ENCODE results near the gene FOXO3.

GRCh38 chr6:108598305-108598863 lies 37.7 kb downstream of the FOXO3 start:
- TF ChIP-seq CTCF (IDR thresholded peaks at IDR 0.05; ENCODE audit: control extremely low read depth in 1 of 3, insufficient read depth in 1 of 3, low read depth in 1 of 3, low read length in 3 of 3) (no peak), GTF2F1 (IDR thresholded peaks at IDR 0.05; ENCODE audit: borderline replicate concordance, low read depth, low read length) (no peak), CREB1 (IDR thresholded peaks at IDR 0.05) (no peak), SP4 (IDR thresholded peaks at IDR 0.05; ENCODE audit: low read length) (no peak), USF2 (IDR thresholded peaks at IDR 0.05; ENCODE audit: low read length) (no peak), POLR2A (IDR thresholded peaks at IDR 0.05; ENCODE audit: control extremely low read depth in 1 of 2, low read depth in 2 of 2, low read length in 2 of 2) (no peak), TAF1 (IDR thresholded peaks at IDR 0.05; ENCODE audit: low read depth, low read length) (no peak), ZNF274 (IDR thresholded peaks at IDR 0.05; ENCODE audit: borderline replicate concordance, extremely low read depth, low read length) (no peak)
- TF ChIP-seq, protein P1, sequence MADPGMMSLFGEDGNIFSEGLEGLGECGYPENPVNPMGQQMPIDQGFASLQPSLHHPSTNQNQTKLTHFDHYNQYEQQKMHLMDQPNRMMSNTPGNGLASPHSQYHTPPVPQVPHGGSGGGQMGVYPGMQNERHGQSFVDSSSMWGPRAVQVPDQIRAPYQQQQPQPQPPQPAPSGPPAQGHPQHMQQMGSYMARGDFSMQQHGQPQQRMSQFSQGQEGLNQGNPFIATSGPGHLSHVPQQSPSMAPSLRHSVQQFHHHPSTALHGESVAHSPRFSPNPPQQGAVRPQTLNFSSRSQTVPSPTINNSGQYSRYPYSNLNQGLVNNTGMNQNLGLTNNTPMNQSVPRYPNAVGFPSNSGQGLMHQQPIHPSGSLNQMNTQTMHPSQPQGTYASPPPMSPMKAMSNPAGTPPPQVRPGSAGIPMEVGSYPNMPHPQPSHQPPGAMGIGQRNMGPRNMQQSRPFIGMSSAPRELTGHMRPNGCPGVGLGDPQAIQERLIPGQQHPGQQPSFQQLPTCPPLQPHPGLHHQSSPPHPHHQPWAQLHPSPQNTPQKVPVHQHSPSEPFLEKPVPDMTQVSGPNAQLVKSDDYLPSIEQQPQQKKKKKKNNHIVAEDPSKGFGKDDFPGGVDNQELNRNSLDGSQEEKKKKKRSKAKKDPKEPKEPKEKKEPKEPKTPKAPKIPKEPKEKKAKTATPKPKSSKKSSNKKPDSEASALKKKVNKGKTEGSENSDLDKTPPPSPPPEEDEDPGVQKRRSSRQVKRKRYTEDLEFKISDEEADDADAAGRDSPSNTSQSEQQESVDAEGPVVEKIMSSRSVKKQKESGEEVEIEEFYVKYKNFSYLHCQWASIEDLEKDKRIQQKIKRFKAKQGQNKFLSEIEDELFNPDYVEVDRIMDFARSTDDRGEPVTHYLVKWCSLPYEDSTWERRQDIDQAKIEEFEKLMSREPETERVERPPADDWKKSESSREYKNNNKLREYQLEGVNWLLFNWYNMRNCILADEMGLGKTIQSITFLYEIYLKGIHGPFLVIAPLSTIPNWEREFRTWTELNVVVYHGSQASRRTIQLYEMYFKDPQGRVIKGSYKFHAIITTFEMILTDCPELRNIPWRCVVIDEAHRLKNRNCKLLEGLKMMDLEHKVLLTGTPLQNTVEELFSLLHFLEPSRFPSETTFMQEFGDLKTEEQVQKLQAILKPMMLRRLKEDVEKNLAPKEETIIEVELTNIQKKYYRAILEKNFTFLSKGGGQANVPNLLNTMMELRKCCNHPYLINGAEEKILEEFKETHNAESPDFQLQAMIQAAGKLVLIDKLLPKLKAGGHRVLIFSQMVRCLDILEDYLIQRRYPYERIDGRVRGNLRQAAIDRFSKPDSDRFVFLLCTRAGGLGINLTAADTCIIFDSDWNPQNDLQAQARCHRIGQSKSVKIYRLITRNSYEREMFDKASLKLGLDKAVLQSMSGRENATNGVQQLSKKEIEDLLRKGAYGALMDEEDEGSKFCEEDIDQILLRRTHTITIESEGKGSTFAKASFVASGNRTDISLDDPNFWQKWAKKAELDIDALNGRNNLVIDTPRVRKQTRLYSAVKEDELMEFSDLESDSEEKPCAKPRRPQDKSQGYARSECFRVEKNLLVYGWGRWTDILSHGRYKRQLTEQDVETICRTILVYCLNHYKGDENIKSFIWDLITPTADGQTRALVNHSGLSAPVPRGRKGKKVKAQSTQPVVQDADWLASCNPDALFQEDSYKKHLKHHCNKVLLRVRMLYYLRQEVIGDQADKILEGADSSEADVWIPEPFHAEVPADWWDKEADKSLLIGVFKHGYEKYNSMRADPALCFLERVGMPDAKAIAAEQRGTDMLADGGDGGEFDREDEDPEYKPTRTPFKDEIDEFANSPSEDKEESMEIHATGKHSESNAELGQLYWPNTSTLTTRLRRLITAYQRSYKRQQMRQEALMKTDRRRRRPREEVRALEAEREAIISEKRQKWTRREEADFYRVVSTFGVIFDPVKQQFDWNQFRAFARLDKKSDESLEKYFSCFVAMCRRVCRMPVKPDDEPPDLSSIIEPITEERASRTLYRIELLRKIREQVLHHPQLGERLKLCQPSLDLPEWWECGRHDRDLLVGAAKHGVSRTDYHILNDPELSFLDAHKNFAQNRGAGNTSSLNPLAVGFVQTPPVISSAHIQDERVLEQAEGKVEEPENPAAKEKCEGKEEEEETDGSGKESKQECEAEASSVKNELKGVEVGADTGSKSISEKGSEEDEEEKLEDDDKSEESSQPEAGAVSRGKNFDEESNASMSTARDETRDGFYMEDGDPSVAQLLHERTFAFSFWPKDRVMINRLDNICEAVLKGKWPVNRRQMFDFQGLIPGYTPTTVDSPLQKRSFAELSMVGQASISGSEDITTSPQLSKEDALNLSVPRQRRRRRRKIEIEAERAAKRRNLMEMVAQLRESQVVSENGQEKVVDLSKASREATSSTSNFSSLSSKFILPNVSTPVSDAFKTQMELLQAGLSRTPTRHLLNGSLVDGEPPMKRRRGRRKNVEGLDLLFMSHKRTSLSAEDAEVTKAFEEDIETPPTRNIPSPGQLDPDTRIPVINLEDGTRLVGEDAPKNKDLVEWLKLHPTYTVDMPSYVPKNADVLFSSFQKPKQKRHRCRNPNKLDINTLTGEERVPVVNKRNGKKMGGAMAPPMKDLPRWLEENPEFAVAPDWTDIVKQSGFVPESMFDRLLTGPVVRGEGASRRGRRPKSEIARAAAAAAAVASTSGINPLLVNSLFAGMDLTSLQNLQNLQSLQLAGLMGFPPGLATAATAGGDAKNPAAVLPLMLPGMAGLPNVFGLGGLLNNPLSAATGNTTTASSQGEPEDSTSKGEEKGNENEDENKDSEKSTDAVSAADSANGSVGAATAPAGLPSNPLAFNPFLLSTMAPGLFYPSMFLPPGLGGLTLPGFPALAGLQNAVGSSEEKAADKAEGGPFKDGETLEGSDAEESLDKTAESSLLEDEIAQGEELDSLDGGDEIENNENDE (IDR thresholded peaks at IDR 0.05; ENCODE audit: insufficient replicate concordance, low read length): no peak
